ENCODE data around the gene ANKMY1. TPM values are rescaled to one million over a fixed set of nuclear protein-coding genes. Genes with fewer than 3 reads are reported as not detected.

The ANKMY1 gene
- total and polyA plus RNA-seq, 8 donors: 3.1 to 79.4 (median 9.7) TPM

DNA sequence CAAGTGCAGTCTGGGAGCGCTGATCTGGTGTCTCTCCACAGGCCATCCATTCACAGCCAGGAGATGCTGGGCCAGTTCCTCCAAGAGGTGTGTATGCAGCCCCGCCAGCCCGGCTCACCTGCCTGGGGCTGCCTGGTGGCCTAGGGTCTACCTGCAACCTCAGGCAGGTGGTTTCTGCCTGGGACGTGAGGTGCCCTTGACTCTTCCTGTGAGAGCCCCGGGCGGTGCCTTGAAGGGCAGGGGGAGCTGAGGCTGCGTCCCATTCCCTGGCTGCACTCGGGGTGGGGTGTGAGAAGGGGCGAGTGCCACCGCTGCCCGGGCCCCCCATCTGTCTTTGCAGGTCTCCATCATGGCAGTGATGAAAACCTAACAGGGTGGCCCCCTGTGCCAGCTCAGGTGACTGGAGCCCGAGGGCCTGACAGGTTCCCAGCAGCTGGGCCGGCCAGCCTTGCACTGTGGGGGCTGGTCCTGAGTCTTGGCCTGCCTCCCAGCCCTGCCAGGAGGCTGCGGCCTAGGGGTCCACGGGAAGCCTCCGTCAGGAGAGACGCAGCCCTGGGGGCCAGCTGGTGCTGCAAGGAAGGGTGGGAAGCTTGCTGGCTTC lies 40.6 kb upstream of the ANKMY1 start:
- Histone ChIP-seq H3K4me3 (no peak overlapping the region), H3K27ac (no peak overlapping the region), H3K36me3 (peaks cover 16 to 94% (median 74%) of the 10 kb centered on the region in 4 donors), H3K9me3 (no peaks in the 10 kb centered on the region), H3K4me1 (peaks cover 14 to 44% (median 33%) of the 10 kb centered on the region in 4 donors), H3K27me3 (no peaks in the 10 kb centered on the region)
- TF ChIP-seq POLR2A (IDR thresholded peaks at IDR 0.05) (no peak), EP300 (IDR thresholded peaks at IDR 0.05) (no peak), POLR2AphosphoS5 (IDR thresholded peaks at IDR 0.05) (no peak), CTCF (IDR thresholded peaks at IDR 0.05) (no peak)
- DNase-seq: no peak
- WGBS, 5 donors: 94 to 97% (median 96%) methylated on average over 11 to 17 of the region's 17 CpGs
- intact Hi-C loops (cut with DNase I; ENCODE audit: low total_unique reads): no loop called here

- intact Hi-C loops (cut with DNase I; ENCODE audit: low total_unique reads): no loop called here
- Histone ChIP-seq H3K27me3 (no peaks in the 10 kb centered on the region), H3K36me3 (peaks cover 16 to 96% (median 82%) of the 10 kb centered on the region in 4 donors), H3K9me3 (no peaks in the 10 kb centered on the region), H3K4me3 (no peak overlapping the region), H3K4me1 (peaks cover 10 to 42% (median 33%) of the 10 kb centered on the region in 4 donors), H3K27ac (no peak overlapping the region)
- DNase-seq: no peak
- whole genome bisulfite sequencing, 5 donors: 90 to 100% (median 93%) methylated on average over 7 to 22 of the region's 22 CpGs
- no peak for TF ChIP-seq POLR2AphosphoS5 (IDR thresholded peaks at IDR 0.05)
- no peak for TF ChIP-seq POLR2A (IDR thresholded peaks at IDR 0.05)
- no peak for TF ChIP-seq EP300 (IDR thresholded peaks at IDR 0.05)
- no peak for TF ChIP-seq CTCF (IDR thresholded peaks at IDR 0.05)
Observed at GRCh38 chr2:240597419-240598181, 39.8 kb upstream of the ANKMY1 start.

DNA sequence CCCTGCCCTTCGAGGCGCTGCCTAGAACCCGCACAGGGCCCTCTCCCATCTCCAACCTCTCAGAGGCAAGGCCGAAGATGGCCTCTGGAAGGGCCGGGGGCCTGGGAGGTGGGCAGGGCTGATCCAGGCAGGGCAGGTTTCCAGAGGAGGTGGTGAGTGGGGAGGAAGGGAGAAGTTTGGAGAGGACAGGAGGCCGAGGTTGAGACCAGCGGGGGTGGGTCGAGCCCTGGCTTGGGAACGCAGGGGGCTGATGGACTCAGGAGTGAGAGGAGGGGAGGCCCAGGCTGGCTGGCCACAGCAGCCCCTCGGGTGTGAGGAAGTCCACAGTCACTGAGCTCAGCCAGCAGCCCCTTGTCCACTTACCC lies 39.2 kb upstream of the ANKMY1 start:
- Histone ChIP-seq H3K9me3 (no peaks in the 10 kb centered on the region), H3K36me3 (peaks cover 16 to 96% (median 87%) of the 10 kb centered on the region in 4 donors), H3K27ac (peak overlapping the region in 1 of 5 donors; percentile 58), H3K4me1 (peaks cover 10 to 42% (median 33%) of the 10 kb centered on the region in 4 donors), H3K27me3 (no peaks in the 10 kb centered on the region), H3K4me3 (no peak overlapping the region)
- intact Hi-C loops (cut with DNase I; ENCODE audit: low total_unique reads): no loop called here
- TF ChIP-seq CTCF (IDR thresholded peaks at IDR 0.05) (no peak), EP300 (IDR thresholded peaks at IDR 0.05) (no peak)
- 74 to 94% (median 82%) methylated on average over 9 to 10 of the region's 10 CpGs for WGBS, 5 donors
- DNase-seq: no peak

DNA sequence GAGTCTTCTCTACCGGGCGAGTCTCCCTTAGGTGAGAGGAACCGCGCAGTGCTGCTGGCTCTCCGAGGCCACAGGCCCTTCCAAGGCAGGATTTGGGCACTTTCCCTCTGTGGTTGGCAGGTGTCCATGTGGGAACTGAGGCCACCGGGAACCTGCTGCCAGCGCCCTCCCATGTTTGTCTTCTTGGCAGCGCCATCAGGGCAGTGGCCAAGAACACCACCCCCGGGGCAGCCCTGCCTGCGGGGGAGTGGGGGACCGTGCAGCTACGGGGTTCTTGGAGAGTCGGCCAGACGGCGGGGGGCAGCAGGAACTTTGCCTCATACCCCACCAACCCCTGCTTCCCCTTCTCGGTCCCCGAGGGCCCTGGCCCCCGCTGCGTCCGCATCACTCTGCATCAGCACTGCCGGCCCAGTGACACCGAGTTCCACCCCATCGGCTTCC lies 38.7 kb upstream of the ANKMY1 start:
- Histone ChIP-seq H3K27ac (peak overlapping the region in 4 of 5 donors; percentile 14 to 58 (median 26)), H3K9me3 (no peaks in the 10 kb centered on the region), H3K27me3 (no peaks in the 10 kb centered on the region), H3K36me3 (peaks cover 16 to 96% (median 91%) of the 10 kb centered on the region in 4 donors), H3K4me1 (peaks cover 10 to 42% (median 33%) of the 10 kb centered on the region in 4 donors), H3K4me3 (peak overlapping the region in 2 of 4 donors; percentile 3 to 14)
- 37 to 63% (median 57%) methylated on average over 20 to 23 of the region's 23 CpGs for whole genome bisulfite sequencing, 5 donors
- no peak for TF ChIP-seq EP300 (IDR thresholded peaks at IDR 0.05)
- peak in 2 of 3 donors; percentile 7 to 40 for TF ChIP-seq POLR2AphosphoS5 (IDR thresholded peaks at IDR 0.05)
- peak in 1 of 2 donors; percentile 90 for DNase-seq
- intact Hi-C loops (cut with DNase I; ENCODE audit: low total_unique reads): no loop called here

Data from stomach (tissue), 9 donors.